NCI-H146 treated with DMSO at 0.1 percent for 48 hours (cell line): ENCODE results near the gene PLXNB2.

Experiments used
- DNase-seq: peaks from one replicate; lab custom pipeline; 2025; ENCODE audit not compliant: unreplicated experiment; lab: John Stamatoyannopoulos, UW

The PLXNB2 gene

DNA sequence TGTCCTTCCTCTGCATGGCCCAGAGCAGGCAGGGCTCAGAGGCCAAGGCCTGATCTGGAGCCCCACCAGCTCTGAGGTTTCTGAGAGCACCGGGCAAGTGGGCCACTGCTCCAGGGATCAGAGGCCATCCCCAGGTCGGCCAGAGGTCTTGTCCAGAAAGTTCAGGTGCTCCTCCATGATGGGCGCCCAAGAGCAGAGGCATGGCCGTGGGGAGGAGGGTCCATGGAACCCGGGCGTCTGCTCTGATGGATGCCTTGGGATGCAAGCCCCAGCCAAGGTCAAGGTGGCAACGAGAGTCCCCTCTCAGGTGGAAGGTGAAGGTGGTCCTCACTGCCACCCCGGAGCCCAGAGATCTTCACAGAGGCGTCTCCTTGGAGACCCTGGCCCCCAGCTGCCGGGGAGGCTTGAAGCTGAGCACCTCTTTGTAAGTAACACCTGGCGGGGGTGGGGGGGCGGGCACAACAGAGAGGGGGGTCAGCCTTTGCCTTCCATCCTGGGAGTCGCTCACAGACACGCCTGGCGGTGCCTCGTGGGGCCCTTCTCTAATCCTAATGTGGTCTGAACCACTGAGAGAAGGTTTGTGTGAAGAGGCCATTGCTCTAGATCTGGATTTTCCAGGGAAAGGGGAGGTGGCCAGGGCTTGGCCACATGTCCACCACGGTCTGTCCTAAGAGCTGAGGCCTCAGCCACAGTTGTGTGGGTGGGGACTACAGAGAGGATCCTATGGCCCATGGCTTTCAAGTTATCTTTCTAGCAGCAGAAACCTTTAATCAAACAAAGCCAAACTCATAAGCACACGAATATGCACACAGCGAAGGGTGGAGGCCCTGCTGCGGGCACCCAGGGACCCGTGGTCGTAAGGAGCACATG, 54.2 kb downstream of the PLXNB2 start:
- DNase-seq, result no peak

DNA sequence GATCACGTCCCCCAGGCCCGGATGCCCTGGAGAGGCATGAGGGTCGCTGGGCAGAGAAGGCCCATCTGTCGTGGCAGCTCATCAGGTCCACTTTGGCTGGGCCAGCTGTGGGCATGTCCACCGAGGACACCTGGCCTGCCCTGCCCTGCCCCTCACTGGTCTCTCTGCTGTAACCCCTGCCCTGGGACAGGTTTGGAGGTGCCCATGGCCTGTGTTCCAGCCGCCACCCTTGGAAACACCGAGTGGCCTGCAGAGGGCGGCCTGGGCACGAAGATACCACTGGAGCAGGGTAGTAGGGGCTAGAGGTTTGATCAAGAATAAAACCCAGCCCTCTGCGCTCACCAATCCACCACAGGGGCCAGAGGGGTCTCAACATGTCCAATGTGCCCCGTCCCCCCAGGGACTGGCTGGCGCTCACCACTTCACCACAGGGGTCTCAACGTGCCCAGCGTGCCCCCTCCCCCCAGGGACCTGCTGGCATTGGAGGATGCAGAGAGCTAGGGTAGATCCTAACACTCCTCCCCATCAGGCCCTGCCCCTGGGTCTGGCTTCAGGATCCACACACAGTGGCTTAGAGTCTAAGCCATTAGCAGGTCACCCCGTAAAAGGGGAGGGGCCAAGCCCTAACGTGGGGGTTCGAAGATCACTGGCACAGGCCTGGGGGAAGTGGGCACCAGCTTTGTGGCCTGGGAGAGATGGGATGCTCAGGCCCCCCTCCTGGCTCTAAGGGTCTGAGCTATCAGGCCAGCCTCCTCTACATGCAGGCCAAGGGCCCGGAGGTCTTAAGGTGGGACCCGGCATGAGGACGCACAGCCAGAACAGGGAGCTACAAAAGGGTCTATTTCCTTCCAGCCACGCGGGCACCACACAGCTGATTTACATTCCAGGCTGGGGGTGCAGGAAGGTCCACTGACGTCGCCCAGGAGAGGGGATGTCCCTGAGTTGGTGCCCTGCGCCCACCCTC, 55.1 kb downstream of the PLXNB2 start:
- no peak for DNase-seq

DNA sequence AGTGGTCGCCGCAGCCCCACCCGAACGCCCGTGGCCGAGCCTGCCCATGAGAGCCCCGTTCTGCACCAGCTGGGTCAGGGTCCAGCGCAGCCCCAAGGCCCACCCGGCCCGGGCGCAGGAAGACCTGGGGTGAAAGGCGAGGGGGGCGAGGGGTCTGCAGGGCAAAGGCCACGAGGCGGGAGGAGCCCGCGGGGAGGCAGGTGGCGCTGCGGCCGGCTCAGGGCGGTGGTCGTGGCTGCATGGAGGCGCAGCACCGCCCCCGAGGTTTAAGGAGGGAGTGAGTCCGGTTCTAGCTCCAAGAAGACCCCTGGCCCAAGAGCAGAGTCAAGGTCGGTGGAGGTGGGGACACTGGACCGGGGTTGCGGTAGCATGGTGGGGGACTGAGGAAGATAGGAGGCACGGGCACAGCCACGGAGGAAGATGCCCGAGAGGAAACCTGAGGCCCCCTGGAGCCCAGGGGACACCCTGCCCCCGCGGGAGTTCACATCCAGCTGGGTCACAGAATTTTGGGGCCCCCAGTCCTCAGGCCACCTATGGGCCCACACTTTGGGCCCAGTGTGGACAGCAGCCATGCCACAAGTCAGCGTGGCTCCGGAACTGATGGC, 55.9 kb downstream of the PLXNB2 start:
- DNase-seq, result no peak

DNA sequence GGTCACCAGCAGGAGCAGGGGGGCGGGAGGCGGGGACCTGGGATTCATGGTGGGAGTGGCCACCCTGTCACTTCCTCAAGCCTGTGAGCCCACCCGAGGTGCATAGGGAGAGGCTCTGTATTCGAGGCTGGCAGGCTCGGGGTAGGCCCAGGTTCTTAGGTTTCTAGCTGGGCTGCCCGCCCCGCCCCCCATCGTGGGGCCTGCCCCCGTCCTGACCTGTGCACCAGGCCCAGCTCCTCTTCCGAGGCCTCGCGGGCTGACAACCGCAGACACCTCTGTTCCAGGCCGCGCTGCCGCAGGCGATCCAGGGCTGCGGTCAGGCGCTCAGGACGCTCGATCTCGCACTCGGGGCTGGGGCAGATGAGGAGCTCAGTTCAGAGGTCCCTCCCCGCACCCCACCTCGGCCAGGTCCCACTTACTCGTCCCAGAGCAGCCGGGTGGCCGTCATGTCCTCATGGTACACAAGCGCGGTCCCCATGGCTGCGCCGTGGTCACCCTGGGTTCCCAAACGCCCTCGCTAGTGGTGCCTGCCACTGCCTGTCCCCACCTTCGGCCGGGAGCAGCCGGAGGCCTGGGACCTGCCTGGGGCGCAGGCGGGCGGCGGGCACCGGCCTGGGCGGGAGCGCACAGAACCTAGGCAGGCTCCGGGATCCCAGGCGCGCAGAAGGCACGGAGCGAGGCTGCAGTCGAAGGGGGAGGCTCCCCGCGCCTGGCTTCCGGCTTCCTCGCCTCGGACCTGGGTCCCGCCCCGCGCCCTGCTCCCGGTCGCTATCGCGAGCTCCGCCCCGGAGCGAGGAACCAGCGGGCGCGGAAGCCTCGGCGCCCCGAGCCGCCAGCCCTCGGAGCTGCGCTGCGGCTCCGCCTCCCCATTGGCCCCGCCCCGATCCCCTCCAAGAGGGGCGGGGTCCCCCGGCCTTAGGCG, 56.6 kb downstream of the PLXNB2 start, which contains the start of gene HDAC10:
Gene HDAC10 (minus strand): TSS at position 711 of the 922 bp plus-strand sequence. CDS start 233 bp downstream, at position 478.
- peak; percentile 33 for DNase-seq

DNA sequence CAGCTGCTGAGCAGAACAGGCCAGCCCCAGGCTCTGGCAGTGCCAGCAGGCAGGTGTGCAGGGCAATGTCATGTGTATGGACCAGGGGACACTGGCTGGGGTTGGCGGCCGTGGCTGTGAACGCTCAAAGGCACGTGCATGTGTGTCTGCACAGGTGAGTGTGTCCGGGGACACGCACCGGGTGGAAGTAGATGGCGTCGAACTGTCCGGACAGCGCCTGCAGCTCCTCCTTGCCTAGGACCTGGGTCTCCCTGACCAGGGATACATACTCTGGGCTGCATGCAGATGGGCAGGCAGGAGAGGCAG, 57.2 kb downstream of the PLXNB2 start:
- DNase-seq, result no peak

DNA sequence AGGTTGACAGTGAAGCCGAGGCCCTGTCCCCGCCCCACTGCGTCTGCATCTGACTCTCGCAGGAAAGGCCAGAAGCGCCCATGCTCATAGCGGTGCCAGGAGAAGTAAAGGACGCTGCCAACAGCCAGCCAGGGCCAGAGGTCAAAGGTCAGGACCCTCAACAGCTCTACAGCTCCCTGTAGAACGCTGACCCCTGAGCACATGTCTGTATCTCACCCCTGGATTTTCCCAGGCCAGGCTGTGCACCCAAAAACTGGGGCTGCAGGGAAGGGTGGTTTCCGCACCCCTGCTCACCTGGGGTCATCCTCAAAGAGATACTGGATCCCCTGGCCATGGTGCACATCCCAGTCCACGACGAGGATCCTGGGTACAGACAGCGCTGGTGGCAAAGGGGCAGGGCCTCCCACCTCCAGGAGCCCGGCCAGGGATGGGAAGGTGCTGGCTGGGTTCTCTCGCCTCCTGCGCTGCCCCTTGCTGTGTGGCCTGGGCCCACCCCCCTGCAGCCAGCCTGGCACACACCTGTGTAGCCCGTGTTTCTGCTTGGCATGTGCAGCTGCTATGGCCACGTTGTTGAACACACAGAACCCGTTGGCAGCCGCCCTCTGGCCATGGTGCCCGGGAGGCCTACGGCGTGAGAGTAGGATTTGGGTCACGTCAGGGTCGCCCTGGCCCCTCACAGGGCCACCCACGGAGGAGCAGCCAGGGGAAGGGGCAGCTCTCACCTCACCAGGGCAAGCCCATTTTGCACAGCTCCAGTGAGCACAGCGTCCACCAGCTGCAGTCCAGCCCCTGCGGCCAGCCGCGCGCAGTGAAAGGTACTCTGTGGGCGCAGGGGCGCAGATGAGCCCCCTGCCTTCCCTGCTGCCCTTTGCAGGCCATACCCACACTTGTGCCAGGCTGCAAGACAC, 57.9 kb downstream of the PLXNB2 start:
- DNase-seq, result no peak

DNA sequence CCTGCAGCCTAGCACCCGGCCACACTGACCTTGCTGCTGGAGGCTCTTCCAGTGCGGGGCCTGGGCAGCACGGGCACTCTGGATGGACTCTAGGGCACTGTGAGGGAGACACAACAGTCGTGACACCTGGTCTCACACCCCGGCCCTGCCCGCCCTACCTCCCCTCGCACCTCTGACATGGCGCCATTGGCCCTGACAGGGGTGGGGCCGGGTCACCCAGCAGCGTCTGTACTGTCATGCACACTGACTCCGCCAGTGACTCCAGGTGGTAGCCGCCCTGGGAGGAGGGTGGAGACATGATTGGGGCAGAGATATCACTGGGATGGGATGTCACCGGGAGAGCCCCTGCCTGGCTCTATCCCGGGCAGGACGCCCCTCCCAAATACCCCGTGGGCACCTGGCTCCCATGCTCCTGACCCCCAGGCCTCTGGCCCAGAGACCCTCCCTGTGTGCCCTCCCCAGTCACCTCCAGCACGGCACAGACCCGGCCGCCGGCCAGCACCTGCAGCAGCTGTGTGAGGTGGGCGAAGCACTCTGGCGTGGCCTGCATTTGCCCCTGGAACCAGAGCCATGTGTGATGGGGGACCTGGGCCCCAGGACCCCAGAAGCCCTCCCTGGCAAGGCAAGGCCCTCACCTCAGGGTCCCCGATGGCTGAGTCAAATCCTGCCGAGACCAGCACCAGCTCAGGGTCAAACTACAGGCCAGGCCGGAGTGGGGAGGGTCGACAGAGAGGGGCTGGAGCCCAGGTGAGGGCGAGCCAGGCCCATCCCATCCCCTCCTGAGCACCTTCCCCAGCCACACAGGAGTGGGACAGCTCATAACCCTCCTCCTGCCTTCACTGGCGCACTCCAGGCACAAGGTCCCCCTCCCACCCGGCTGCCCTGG, 59.0 kb downstream of the PLXNB2 start:
- no peak for DNase-seq

DNA sequence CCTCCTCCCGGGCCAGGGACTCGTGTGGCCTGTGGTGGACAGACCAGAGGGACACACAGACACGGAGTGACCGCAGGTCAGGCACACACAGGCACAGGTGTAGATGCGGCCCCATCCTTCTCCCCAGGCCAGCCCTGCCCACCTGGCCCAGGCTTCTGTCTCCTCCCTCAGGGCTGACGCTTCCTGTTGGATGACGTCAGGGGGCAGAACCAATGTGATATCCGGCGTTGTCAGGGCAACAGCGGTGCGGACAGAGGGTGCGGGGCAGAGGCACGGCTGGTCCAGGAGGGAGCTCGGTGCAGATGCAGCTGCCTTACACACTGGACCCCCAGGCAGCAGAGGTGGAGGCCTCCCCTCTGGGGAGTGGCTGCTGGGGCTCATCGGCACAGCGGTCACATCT, 59.7 kb downstream of the PLXNB2 start:
- DNase-seq, result peak; percentile 6

DNA sequence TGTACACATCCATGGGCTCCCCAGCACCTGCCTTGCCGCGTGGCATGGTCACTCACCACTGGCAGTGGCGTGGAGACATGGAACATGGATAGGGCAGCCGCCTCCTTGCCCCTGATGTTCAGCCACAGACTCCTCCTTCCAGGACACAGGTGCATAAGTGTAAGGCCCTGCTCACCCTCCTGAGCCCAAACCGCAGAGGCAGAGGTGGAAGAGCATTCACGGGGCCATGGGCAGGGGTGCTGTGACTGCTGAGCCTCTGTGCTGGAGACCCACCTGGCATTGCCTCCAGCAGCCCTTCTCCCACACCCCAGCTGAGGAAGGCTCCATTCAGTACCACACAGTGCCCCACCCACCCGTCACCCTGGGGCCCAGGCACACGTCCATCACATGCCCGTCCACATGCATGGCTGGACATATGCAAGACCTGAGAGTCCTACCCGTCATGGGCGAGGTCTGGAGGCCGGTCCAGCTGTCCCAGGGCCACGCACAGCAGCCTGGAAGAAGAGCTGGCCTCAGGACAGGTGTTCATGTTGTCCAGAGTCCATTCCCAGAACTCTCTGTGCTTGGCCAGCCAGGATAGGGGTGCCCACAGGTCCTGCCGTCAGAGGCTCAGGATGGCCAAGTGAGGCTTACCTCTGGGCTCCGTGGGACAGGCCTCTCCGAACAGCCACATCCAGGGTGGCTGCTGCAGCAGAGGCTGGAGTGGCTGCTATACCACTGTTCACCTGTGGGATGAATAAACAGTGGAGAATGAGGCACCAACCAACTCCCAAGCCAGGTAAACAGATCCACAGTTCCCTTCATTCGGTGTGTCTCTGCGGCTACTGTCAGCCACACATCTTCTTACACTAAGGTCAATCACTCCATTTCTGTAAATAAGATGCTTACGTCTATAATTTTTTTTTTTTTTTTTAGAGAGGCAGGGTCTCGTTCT, 60.9 kb downstream of the PLXNB2 start:
- DNase-seq, result no peak

DNA sequence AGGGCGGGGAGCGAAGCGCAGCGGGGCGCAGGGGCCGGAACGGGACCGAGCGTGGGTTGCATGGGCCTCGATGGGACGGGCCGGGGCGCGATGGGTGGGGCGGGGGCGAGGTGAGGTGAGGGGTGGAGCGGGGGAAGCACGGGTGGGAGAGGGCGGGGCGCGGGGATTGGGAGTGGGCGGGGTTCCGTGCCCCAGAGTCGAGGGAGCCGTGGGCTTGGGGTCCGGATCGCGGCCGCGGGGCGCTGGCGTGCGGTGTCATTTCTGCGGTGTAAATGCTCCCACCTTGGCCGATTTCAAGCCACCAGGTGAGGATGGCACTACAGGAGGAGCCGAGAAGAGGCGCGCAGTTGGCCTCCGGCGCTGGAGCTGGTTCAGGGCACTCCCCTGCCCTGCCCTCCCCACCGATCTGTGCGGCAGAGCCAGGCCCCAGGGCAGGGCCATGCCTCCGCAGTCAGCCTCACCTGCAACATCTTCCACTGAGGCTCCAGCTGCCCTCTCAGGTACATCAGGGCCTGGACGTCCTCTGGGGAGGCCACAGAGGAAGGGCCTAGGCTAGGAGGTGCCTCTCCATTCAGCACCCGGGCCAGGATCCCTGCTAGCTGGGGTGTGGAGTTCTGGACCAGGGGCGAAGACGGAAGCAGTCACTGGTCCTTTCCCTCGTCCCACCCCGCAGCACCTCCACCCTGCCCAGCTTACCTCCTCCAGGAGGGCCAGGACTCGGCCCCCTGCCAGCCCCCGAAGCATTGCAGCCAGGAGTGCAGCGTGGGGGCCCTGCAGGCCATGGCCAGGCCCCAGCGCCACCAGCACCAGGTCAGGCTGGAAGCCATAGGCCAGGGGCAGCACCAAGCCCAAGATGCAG, 62.0 kb downstream of the PLXNB2 start:
- no peak for DNase-seq

DNA sequence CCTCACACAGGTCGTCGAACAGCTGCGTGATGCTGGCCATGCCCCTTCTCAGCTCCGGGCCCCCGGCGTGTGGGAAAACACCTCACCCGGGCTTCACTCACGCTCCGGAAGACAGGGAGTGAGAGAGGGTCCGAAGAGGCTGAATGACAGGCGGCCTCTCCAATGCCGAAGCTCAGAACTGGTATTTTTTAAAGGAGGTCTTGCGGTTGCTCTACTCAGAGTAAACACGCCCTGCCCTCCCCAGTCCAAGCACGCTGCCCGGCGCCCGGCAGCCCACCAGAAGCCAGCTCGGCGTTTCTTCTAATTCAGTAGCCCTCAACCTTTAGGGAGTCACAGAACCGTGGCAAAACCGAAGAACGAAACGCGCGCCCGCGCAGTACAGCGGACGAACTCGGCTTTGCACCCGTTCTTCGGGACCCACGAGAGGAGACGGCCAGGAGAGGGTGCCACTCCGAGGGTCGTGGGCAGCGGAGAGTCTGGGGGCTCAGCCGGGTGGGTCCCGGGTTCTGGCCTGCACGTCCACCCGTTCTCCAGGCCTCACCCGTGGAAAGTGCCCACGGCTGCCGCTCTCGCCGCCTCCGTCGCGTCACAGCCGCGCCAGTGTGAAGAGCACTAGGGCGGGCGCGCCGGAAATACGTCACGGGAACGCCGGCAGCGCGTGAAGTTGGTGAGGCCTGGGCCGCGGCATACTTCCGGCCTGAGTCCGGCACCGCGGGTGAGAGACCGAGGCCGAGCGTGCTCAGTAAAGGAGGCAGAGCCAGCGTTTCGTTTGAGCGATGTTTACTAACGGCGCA, 62.8 kb downstream of the PLXNB2 start, which contains the start of gene TUBGCP6:
Gene TUBGCP6 (minus strand): TSS at position 604 of the 794 bp plus-strand sequence. CDS start 564 bp downstream, at position 40.
- DNase-seq, result peak; percentile 50

DNA sequence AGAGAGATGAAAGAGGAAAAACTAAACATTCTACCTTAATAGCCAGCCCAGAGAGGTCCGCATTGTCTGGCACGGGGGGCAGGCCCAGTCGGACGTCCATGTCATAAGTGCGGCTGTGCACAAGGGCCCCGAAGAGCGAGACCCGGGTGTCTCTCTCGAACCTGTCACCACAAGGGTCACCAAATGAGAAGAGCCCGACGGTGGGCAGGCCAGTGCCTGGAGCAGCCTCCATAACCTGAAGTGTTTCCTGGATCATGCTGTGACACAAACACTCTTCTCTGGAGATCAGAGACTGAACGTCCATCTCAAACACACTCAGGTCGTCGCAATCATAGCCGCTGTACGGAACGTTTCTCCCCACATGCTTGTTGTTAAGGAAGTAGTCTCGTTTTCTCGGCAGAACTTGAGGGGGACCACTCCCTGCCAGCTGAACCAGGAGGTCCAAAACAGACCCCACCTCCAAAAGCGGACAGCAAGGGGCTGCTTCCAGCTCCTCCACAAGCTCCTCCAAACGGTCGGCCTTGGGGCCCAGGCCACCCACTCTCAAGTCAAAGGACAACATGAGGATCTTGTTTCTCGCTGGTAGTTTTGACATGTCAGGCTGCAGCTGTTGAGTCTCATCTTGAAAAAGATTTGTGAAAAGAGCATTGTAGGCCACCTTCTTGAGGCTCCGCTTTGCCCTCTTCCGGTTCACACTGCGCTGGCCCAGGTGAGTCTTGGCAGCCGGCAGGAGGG, 63.6 kb downstream of the PLXNB2 start:
- DNase-seq, result no peak

DNA sequence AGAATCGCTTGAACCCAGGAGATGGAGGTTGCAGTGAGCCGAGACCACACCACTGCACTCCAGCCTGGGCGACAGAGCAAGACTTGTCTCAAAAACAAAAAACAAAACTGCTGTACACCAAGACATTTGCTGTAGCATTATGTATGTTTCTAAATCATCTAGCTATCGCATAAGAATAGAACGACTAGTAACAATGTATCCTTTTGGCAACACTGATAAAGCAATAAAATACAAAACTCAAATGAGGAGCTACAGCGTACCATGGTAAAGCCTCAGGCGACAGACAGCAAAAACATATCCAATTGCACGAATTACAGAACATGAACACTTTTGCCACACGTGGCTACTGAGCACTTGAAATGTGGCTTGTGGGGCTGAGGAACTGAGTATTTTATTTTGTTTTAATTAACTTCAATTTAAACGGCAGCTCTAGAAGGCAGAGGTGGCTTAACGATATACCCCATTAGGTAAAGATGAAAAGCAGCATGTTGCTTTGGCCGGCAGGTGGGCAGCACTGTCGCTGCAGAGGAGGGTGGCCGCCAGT, 65.0 kb downstream of the PLXNB2 start:
- no peak for DNase-seq

DNA sequence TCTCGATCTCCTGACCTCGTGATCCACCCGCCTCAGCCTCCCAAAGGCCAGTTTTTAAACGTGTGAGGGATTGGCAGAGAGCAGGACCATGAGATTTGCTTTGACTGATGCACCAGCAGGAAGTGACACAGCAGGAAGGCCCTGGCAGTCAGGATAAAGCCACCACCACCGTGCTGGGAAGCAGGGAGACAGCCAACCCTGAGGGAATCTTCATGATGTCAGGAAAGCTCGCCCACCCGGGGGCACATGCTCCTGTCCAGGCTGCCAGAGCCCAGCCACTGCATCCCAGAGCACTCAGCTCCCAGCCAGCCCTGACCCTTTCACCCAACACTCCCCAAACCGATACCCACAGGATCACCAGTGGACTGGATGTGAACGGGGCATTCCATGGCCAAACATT, 68.7 kb downstream of the PLXNB2 start:
- no peak for DNase-seq
